CD4-positive, alpha-beta memory T cell (primary cell): ENCODE results near the gene LAGE3. TPM values are rescaled to one million over a fixed set of nuclear protein-coding genes. Genes with fewer than 3 reads are reported as not detected.

Experiments used
- CTCF ChIA-PET: fragments of 350-600 bp; sonication (Branson Sonifier 250); formaldehyde crosslinking; loops from one replicate; lab custom pipeline; 2021; ENCODE audit warnings: inconsistent platforms; ENCODE audit not compliant: partially characterized antibody; lab: Charles Lee
- POLR2A ChIA-PET: fragments of 350-600 bp; sonication (Branson Sonifier 250); formaldehyde crosslinking; loops from one replicate; lab custom pipeline; 2021; ENCODE audit not compliant: partially characterized antibody; lab: Charles Lee
- DNase-seq, 5 donors: peaks; one replicate each; pipeline versions ENCODE4 v3.0.0 to v3.0.0-alpha.2; 2020 to 2022; ENCODE audit warnings: mixed read lengths in 1 of 5
- H3K27ac ChIP-seq: one replicate; pipeline ENCODE4 v1.7.0; 2013; ENCODE audit warnings: low read depth, low read length
- H3K27me3 ChIP-seq: 2 replicates; pipeline ENCODE4 v1.7.0; 2013; ENCODE audit warnings: mild to moderate bottlenecking, low read length, moderate library complexity; ENCODE audit not compliant: insufficient read depth
- H3K36me3 ChIP-seq: 2 replicates; pipeline ENCODE4 v1.7.0; 2013; ENCODE audit warnings: mild to moderate bottlenecking, low read length, moderate library complexity; ENCODE audit not compliant: insufficient read depth
- H3K4me1 ChIP-seq: 2 replicates; pipeline ENCODE4 v1.7.0; 2013; ENCODE audit warnings: mild to moderate bottlenecking, low read length, moderate library complexity; ENCODE audit not compliant: insufficient read depth
- H3K4me3 ChIP-seq, 2 donors: one replicate each; pipeline ENCODE4 v1.7.0; 2013; ENCODE audit warnings: low read length in 2 of 2, mild to moderate bottlenecking in 1 of 2
- H3K9me3 ChIP-seq, 2 donors: one replicate each; pipeline ENCODE4 v1.7.0; 2013; ENCODE audit warnings: low read length in 2 of 2, control low read depth in 1 of 2; ENCODE audit not compliant: control insufficient read depth in 1 of 2
- H3K27ac Mint-ChIP-seq, 7 donors: one replicate each; pipeline ENCODE4 v1.8.0; 2020 to 2021; ENCODE audit warnings: mixed read lengths in 7 of 7, mild to moderate bottlenecking in 6 of 7, inconsistent platforms in 3 of 7, moderate library complexity in 3 of 7
- H3K27me3 Mint-ChIP-seq, 2 donors: one replicate each; pipeline ENCODE4 v1.8.0; 2020 to 2021; ENCODE audit warnings: mixed read lengths in 2 of 2
- H3K36me3 Mint-ChIP-seq, 2 donors: one replicate each; pipeline ENCODE4 v1.8.0; 2020 to 2021; ENCODE audit warnings: mixed read lengths in 2 of 2, inconsistent platforms in 1 of 2, mild to moderate bottlenecking in 1 of 2
- H3K4me1 Mint-ChIP-seq, 4 donors: one replicate each; pipeline ENCODE4 v1.8.0; 2020 to 2021; ENCODE audit warnings: mixed read lengths in 4 of 4, mild to moderate bottlenecking in 1 of 4
- H3K4me3 Mint-ChIP-seq, 8 donors: one replicate each; pipeline ENCODE4 v1.8.0; 2020 to 2021; ENCODE audit warnings: mixed read lengths in 8 of 8, mild to moderate bottlenecking in 7 of 8, moderate library complexity in 6 of 8, inconsistent platforms in 3 of 8
- H3K9me3 Mint-ChIP-seq, 8 donors: one replicate each; pipeline ENCODE4 v1.8.0; 2020 to 2021; ENCODE audit warnings: mixed read lengths in 8 of 8, mild to moderate bottlenecking in 5 of 8, inconsistent platforms in 3 of 8, moderate library complexity in 1 of 8
- intact Hi-C: fragments of 100-400 bp; cut with micrococcal nuclease; formaldehyde crosslinking; loops from one replicate; pipeline ENCODE4 v1.15.1; 2023
- polyA plus RNA-seq, 2 donors: library from polyadenylated mRNA; unstranded; fragments of 300-500 nt; fragmentation: Illumina TruSeq; gene quantifications; one replicate each; pipeline ENCODE4 v1.2.3, GENCODE V29; 2021
- total RNA-seq, 2 experiments: library from RNA; stranded (reverse); gene quantifications; one replicate each; pipeline ENCODE4 v1.2.3, GENCODE V29; 2021

Gene LAGE3
- total and polyA plus RNA-seq, 4 experiments from 2014 or later: 18.5 to 58.0 (median 32.7) TPM

DNA sequence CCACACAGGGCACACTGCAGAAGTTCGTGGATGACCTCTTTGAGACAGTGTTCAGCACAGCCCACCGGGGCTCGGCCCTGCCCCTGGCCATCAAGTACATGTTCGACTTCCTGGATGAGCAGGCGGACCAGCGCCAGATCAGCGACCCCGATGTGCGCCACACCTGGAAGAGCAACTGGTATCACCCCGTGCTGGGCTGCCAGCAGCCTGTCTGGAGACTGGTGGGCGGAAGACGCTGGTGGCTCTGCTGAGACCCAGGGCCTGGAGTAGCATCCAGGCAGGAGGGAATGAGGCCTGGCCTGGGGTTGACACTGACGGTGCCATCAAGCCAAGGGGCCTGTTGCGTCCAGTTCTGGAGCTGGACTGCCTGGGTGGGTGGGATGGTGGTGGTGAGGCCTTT lies 8.6 kb downstream of the LAGE3 start:
- H3K36me3 ChIP-seq: peaks cover 5% of the 10 kb centered on the region
- no peaks in the 10 kb centered on the region for H3K9me3 ChIP-seq
- DNase-seq: no peak
- ChIA-PET POLR2A (no interaction called here), CTCF (no interaction called here)
- no peak overlapping the region for H3K4me3 ChIP-seq
- H3K27me3 ChIP-seq: no peaks in the 10 kb centered on the region
- Mint-ChIP-seq H3K4me3 (no peak overlapping the region), H3K9me3 (no peaks in the 10 kb centered on the region), H3K36me3 (peaks cover 0 to 15% of the 10 kb centered on the region in 2 donors), H3K27ac (peak overlapping the region in 1 of 7 donors; percentile 61), H3K27me3 (no peaks in the 10 kb centered on the region), H3K4me1 (peaks cover 0 to 4% (median 0%) of the 10 kb centered on the region in 4 donors)
- H3K27ac ChIP-seq: no peak overlapping the region
- intact Hi-C loops: loop anchor here (10.0 kb wide), 1 partner anchor 56 kb away; the partner anchor contains the start of gene TAFAZZIN
- no peaks in the 10 kb centered on the region for H3K4me1 ChIP-seq

- peaks cover 0 to 4% (median 0%) of the 10 kb centered on the region in 4 donors for H3K4me1 Mint-ChIP-seq
- H3K36me3 Mint-ChIP-seq: peaks cover 0 to 18% of the 10 kb centered on the region in 2 donors
- POLR2A ChIA-PET: interaction anchor here (2.0 kb wide), 1 partner anchor 7 kb away, joined by 6 read pairs; no protein-coding TSS in a partner anchor
- CTCF ChIA-PET: no interaction called here
- H3K4me3 Mint-ChIP-seq: no peak overlapping the region
- Histone ChIP-seq H3K27ac (no peak overlapping the region), H3K4me1 (no peaks in the 10 kb centered on the region), H3K9me3 (no peaks in the 10 kb centered on the region), H3K27me3 (no peaks in the 10 kb centered on the region), H3K36me3 (peaks cover 5% of the 10 kb centered on the region), H3K4me3 (no peak overlapping the region)
- H3K27me3 Mint-ChIP-seq: no peaks in the 10 kb centered on the region
- no peak overlapping the region for H3K27ac Mint-ChIP-seq
- intact Hi-C loops: loop anchor here (10.0 kb wide), 1 partner anchor 55 kb away; the partner anchor contains the start of gene TAFAZZIN
- DNase-seq: no peak
- no peaks in the 10 kb centered on the region for H3K9me3 Mint-ChIP-seq
Measured at GRCh38 chrX:154469880-154470279, 9.2 kb downstream of the LAGE3 start.

DNA sequence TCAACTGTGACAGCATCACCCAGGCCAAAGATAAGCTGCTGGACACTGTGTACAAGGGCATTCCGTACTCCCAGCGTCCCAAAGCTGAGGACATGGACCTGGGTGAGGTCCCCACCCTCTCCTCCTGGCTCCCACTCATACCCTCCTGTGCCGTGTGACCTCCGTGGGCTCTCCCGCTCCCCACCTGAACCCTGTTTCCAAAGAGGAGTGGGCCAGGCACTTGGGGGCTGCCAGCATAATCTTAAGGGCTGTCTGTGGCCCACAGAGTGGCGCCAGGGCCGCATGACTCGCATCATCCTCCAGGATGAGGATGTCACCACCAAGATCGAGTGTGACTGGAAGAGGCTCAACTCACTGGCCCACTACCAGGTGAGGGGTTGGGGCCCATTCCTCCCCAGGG lies 10.0 kb downstream of the LAGE3 start:
- H3K9me3 ChIP-seq: no peaks in the 10 kb centered on the region
- H3K4me1 ChIP-seq: no peaks in the 10 kb centered on the region
- H3K4me3 ChIP-seq: no peak overlapping the region
- no peak overlapping the region for H3K27ac Mint-ChIP-seq
- peaks cover 0 to 4% (median 0%) of the 10 kb centered on the region in 4 donors for H3K4me1 Mint-ChIP-seq
- H3K27ac ChIP-seq: no peak overlapping the region
- CTCF ChIA-PET: no interaction called here
- H3K27me3 ChIP-seq: no peaks in the 10 kb centered on the region
- DNase-seq: no peak
- H3K36me3 Mint-ChIP-seq: peaks cover 0 to 18% of the 10 kb centered on the region in 2 donors
- POLR2A ChIA-PET: interaction anchor here (1.7 to 2.0 kb wide), 2 partner anchors 8 to 10 kb away, joined by 5 to 6 read pairs; partner anchors contain the start of gene PLXNA3
- peaks cover 5% of the 10 kb centered on the region for H3K36me3 ChIP-seq
- no peaks in the 10 kb centered on the region for H3K27me3 Mint-ChIP-seq
- no peaks in the 10 kb centered on the region for H3K9me3 Mint-ChIP-seq
- intact Hi-C loops: no loop called here
- H3K4me3 Mint-ChIP-seq: no peak overlapping the region

DNA sequence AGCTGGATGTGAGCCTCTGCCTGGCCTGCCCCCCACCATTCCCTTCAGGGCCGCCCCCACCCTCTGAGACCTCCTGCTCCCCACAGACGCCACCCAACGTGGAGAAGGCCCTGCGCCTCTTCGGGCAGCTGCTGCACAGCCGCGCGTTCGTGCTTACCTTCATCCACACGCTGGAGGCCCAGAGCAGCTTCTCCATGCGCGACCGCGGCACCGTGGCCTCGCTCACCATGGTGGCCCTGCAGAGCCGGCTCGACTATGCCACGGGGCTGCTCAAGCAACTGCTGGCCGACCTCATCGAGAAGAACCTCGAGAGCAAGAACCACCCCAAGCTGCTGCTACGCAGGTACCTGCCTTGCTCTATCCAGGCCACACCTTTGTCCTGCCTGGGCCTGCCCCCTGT lies 10.9 kb downstream of the LAGE3 start:
- Histone ChIP-seq H3K27ac (no peak overlapping the region), H3K4me3 (no peak overlapping the region), H3K4me1 (no peaks in the 10 kb centered on the region), H3K36me3 (peaks cover 5% of the 10 kb centered on the region), H3K27me3 (no peaks in the 10 kb centered on the region), H3K9me3 (no peaks in the 10 kb centered on the region)
- no peaks in the 10 kb centered on the region for H3K27me3 Mint-ChIP-seq
- H3K9me3 Mint-ChIP-seq: no peaks in the 10 kb centered on the region
- DNase-seq: no peak
- peaks cover 0 to under 1% (median 0%) of the 10 kb centered on the region in 4 donors for H3K4me1 Mint-ChIP-seq
- ChIA-PET CTCF (no interaction called here), POLR2A (interaction anchor here (1.0 to 2.0 kb wide), 3 partner anchors 9 to 24 kb away, joined by 3 to 6 read pairs (median 5); partner anchors contain the start of genes FAM50A and PLXNA3)
- H3K27ac Mint-ChIP-seq: no peak overlapping the region
- intact Hi-C loops: no loop called here
- H3K4me3 Mint-ChIP-seq: no peak overlapping the region
- peaks cover 0 to 11% of the 10 kb centered on the region in 2 donors for H3K36me3 Mint-ChIP-seq

- Mint-ChIP-seq H3K4me1 (peaks cover 0 to 3% (median 0%) of the 10 kb centered on the region in 4 donors), H3K4me3 (no peak overlapping the region), H3K36me3 (peaks cover 0 to 15% of the 10 kb centered on the region in 2 donors), H3K27ac (no peak overlapping the region), H3K9me3 (no peaks in the 10 kb centered on the region), H3K27me3 (no peaks in the 10 kb centered on the region)
- Histone ChIP-seq H3K27me3 (no peaks in the 10 kb centered on the region), H3K4me1 (no peaks in the 10 kb centered on the region), H3K36me3 (peaks cover 8% of the 10 kb centered on the region), H3K27ac (no peak overlapping the region), H3K9me3 (no peaks in the 10 kb centered on the region), H3K4me3 (no peak overlapping the region)
- ChIA-PET CTCF (no interaction called here), POLR2A (interaction anchor here (1.7 kb wide), 1 partner anchor 49 kb away, joined by 6 read pairs; the partner anchor contains the start of gene FAM3A)
- DNase-seq: no peak
- intact Hi-C loops: no loop called here
Measured at GRCh38 chrX:154467556-154467955, 11.5 kb downstream of the LAGE3 start.

GRCh38 chrX:154466907-154467306 lies 12.2 kb downstream of the LAGE3 start:
- H3K36me3 ChIP-seq: peaks cover 8% of the 10 kb centered on the region
- Mint-ChIP-seq H3K27ac (no peak overlapping the region), H3K4me1 (peaks cover 0 to 3% (median 0%) of the 10 kb centered on the region in 4 donors), H3K36me3 (peaks cover 0 to 14% of the 10 kb centered on the region in 2 donors), H3K9me3 (no peaks in the 10 kb centered on the region), H3K4me3 (no peak overlapping the region), H3K27me3 (no peaks in the 10 kb centered on the region)
- no peaks in the 10 kb centered on the region for H3K4me1 ChIP-seq
- no peak for DNase-seq
- no peak overlapping the region for H3K27ac ChIP-seq
- no peaks in the 10 kb centered on the region for H3K27me3 ChIP-seq
- no peaks in the 10 kb centered on the region for H3K9me3 ChIP-seq
- CTCF ChIA-PET: no interaction called here
- H3K4me3 ChIP-seq: no peak overlapping the region
- POLR2A ChIA-PET: interaction anchor here (0.9 to 1.7 kb wide), 3 partner anchors 10 to 49 kb away, joined by 3 to 6 read pairs (median 3); partner anchors contain the start of gene FAM3A
- intact Hi-C loops: no loop called here

DNA sequence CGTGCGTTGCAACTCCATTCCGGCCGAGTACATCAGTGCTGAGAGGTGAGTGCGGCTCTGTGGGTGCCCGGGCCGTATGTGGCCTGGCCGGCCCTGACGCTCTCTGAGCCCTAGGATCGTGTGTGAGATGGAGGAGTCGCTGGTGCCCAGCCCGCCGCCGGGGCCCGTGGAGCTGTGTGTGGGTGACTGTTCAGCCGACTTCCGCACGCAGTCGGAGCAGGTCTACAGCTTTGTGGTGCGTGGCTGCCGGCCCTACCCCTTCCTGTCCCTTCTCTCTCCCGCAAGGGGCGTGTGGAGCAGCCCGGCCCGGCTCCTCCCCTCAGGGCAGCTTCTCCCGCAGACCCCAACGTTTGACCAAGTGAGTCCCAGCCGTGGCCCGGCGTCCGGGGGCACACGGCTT lies 13.0 kb downstream of the LAGE3 start:
- Mint-ChIP-seq H3K9me3 (no peaks in the 10 kb centered on the region), H3K36me3 (peaks cover 0 to 21% of the 10 kb centered on the region in 2 donors), H3K27me3 (no peaks in the 10 kb centered on the region), H3K27ac (peak overlapping the region in 1 of 7 donors; percentile 73), H3K4me1 (peaks cover 0 to 3% (median 0%) of the 10 kb centered on the region in 4 donors), H3K4me3 (no peak overlapping the region)
- no peaks in the 10 kb centered on the region for H3K4me1 ChIP-seq
- no peak overlapping the region for H3K4me3 ChIP-seq
- peaks cover 3% of the 10 kb centered on the region for H3K36me3 ChIP-seq
- H3K9me3 ChIP-seq: no peaks in the 10 kb centered on the region
- intact Hi-C loops: no loop called here
- ChIA-PET POLR2A (interaction anchor here (0.9 to 1.7 kb wide), 3 partner anchors 11 to 50 kb away, joined by 3 to 6 read pairs (median 3); partner anchors contain the start of gene FAM3A), CTCF (no interaction called here)
- H3K27ac ChIP-seq: no peak overlapping the region
- no peaks in the 10 kb centered on the region for H3K27me3 ChIP-seq
- DNase-seq: no peak
